Right lobe of liver (tissue), 6 donors: ENCODE results near the gene ICA1L. TPM values are rescaled to one million over a fixed set of nuclear protein-coding genes. Genes with fewer than 3 reads are reported as not detected.

Experiments used
- ATAC-seq, 4 donors: fragments of 200-7000 bp; cut with Tn5 transposase; one replicate each; pipeline ENCODE4 v1.9.1; 2020; ENCODE audit warnings: mild to moderate bottlenecking in 4 of 4, moderate library complexity in 4 of 4
- DNase-seq, 3 donors: peaks; one replicate each; pipeline ENCODE4 v3.0.0-alpha.2; 2020
- H3K27ac ChIP-seq, 3 donors: fragments of 200-600 bp; one replicate each; pipeline ENCODE4 v1.8.0; 2022
- H3K27me3 ChIP-seq, 2 donors: fragments of 200-600 bp; one replicate each; pipeline ENCODE4 v1.8.0; 2022
- H3K36me3 ChIP-seq, 4 donors: fragments of 200-600 bp; sonication (generic) in 1 of 4; one replicate each; pipeline versions ENCODE4 v1.5.1 to v1.8.0; 2017 to 2022; ENCODE audit warnings: control low read depth in 1 of 4
- H3K4me1 ChIP-seq, 4 donors: fragments of 200-600 bp; sonication (generic) in 1 of 4; one replicate each; pipeline versions ENCODE4 v1.5.1 to v1.8.0; 2017 to 2022; ENCODE audit warnings: control low read depth in 1 of 4
- H3K4me3 ChIP-seq, 3 donors: fragments of 200-600 bp; one replicate each; pipeline ENCODE4 v1.8.0; 2022
- H3K9me3 ChIP-seq, 4 donors: fragments of 200-600 bp; sonication (generic) in 1 of 4; one replicate each; pipeline versions ENCODE4 v1.5.1 to v1.8.0; 2017 to 2022; ENCODE audit warnings: control low read depth in 1 of 4
- POLR2A ChIP-seq: fragments of 450-650 bp; IDR thresholded peaks from one replicate; pipeline ENCODE4 v1.6.1; 2017; ENCODE audit warnings: antibody characterized with exemption, mild to moderate bottlenecking
- WGBS: methylation state at CpG from one replicate; pipeline ENCODE4 v1.1.6; 2018; ENCODE audit warnings: low coverage, low lambda C conversion rate; ENCODE audit not compliant: insufficient coverage; ENCODE audit errors: missing lambda C conversion rate; 5-methylcytosine and 5-hydroxymethylcytosine counted together
- intact Hi-C, 2 donors: fragments of 100-400 bp; cut with DNase I; formaldehyde crosslinking; loops; one replicate each; pipeline versions ENCODE4 v1.11.2 to v1.14.1; 2022
- total RNA-seq, 6 experiments: library from RNA; depleted of rRNA in 2 of 6; stranded (reverse); fragments of >200 nt in 2 of 6; fragmentation: NEBNext Ultra II Directional in 3 of 6; extraction: Animal tissue kit (Norgen Biotek cat#: 25700) in 3 of 6; gene quantifications; one replicate each; pipeline versions ENCODE4 v1.1.0 to v1.2.4, GENCODE V29; 2016 to 2023
- TF ChIP-seq, protein P1 (sequence below), 4 donors: fragments of 200-600 bp in 3 of 4; fragments of 450-650 bp in 1 of 4; IDR thresholded peaks; one replicate each; pipeline versions ENCODE4 v1.5.1 to v1.8.0; 2016 to 2022; ENCODE audit warnings: antibody characterized with exemption in 4 of 4, mild to moderate bottlenecking in 2 of 4
- donor health status: DM: no; HTN: yes; CAD: no.
- donor health status: DM: no; HTN: no; CAD: no.
- donor health status: DM: no; HTN: no; CAD: no.
- donor health status: DM: no; HTN: yes; CAD: no.
- donor health status: DM: no; HTN: yes; CAD: no.

ICA1L gene
- total RNA-seq, 6 experiments from 2014 or later, result 0.07 to 0.53 (median 0.15) TPM

DNA sequence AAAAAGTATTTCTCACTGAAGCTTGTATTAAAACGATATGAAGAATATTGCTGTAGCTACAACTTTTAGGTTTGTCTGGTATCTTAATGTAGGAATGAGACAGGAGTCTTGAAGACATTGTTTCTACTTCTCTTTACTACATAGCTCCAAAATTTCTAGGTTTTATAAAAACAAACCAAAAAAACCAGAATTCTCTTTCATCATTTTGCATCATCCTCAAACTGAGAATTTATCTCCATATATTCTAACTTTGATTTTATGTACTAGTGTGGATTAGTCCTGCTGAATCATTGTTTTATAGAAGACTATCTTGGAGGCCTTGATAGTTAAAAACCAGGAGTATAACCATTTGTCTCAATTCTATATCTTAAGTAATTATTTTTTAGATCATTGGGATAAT, 100.2 kb downstream of the ICA1L start:
- peaks cover 0 to 3% (median 0%) of the 10 kb centered on the region in 4 donors for H3K36me3 ChIP-seq
- 89% methylated on average over 1 of the region's 1 CpG for WGBS
- intact Hi-C loops, result no loop called here
- no peak for ATAC-seq
- no peaks in the 10 kb centered on the region for H3K9me3 ChIP-seq
- H3K4me3 ChIP-seq, result no peak overlapping the region
- H3K27me3 ChIP-seq, result no peaks in the 10 kb centered on the region
- no peak overlapping the region for H3K27ac ChIP-seq
- peaks cover 0 to 4% (median 0%) of the 10 kb centered on the region in 4 donors for H3K4me1 ChIP-seq
- TF ChIP-seq, protein P1, sequence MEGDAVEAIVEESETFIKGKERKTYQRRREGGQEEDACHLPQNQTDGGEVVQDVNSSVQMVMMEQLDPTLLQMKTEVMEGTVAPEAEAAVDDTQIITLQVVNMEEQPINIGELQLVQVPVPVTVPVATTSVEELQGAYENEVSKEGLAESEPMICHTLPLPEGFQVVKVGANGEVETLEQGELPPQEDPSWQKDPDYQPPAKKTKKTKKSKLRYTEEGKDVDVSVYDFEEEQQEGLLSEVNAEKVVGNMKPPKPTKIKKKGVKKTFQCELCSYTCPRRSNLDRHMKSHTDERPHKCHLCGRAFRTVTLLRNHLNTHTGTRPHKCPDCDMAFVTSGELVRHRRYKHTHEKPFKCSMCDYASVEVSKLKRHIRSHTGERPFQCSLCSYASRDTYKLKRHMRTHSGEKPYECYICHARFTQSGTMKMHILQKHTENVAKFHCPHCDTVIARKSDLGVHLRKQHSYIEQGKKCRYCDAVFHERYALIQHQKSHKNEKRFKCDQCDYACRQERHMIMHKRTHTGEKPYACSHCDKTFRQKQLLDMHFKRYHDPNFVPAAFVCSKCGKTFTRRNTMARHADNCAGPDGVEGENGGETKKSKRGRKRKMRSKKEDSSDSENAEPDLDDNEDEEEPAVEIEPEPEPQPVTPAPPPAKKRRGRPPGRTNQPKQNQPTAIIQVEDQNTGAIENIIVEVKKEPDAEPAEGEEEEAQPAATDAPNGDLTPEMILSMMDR (IDR thresholded peaks at IDR 0.05), result no peak
- no peak for TF ChIP-seq POLR2A
- no peak for DNase-seq

DNA sequence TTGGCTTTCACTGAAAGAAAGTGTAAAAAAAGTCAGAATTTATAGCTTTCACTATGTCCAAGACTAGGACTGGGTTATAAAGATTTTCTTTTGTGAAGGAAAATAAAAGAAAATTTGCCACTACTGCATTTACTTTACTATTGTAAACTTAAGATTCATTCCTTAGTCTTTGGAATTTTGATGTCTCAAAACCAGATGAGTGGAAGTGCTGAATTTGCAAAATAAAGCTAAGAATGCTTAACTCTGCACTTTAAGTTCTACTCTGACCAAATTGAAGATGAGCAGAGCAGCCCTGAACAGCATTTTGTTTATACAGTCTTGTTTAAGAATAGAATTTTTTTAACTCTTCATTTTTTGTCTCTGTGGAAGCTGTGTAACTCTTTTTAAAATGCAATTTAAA, 102.4 kb downstream of the ICA1L start:
- no peak for DNase-seq
- H3K4me1 ChIP-seq, result peaks cover 0 to 4% (median 0%) of the 10 kb centered on the region in 4 donors
- TF ChIP-seq, protein P1 (IDR thresholded peaks at IDR 0.05), result no peak
- TF ChIP-seq POLR2A, result no peak
- no peaks in the 10 kb centered on the region for H3K27me3 ChIP-seq
- H3K9me3 ChIP-seq, result no peaks in the 10 kb centered on the region
- intact Hi-C loops, result no loop called here
- H3K36me3 ChIP-seq, result peaks cover 0 to 3% (median 0%) of the 10 kb centered on the region in 4 donors
- no peak overlapping the region for H3K4me3 ChIP-seq
- ATAC-seq, result no peak
- no peak overlapping the region for H3K27ac ChIP-seq

DNA sequence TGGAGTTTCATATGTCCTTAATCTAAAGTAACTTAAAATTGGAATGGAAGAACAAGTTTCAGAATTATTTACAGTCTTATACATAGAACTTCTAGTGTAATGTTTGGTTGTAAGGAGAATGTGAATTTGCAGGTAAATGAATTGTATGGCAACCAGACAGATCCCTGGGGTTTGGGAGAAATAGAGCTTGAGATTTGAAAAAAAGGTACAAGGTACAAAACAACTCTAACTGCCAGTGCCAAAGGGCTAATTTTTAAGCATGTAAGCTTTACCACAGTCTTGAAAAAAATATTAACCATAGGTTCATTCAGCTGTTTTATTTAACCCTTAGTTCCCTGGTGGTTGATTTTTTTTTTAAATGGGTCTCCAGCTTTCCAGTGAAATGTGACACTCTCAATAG, 103.3 kb downstream of the ICA1L start:
- no peak for TF ChIP-seq POLR2A
- TF ChIP-seq, protein P1 (IDR thresholded peaks at IDR 0.05), result no peak
- intact Hi-C loops, result no loop called here
- Histone ChIP-seq H3K27ac (no peak overlapping the region), H3K4me1 (peaks cover 0 to 4% (median 0%) of the 10 kb centered on the region in 4 donors), H3K4me3 (no peak overlapping the region), H3K36me3 (peaks cover 0 to 3% (median 0%) of the 10 kb centered on the region in 4 donors), H3K27me3 (no peaks in the 10 kb centered on the region), H3K9me3 (no peaks in the 10 kb centered on the region)
- DNase-seq (no peak), ATAC-seq (peak in 1 of 4 donors; percentile 25)

DNA sequence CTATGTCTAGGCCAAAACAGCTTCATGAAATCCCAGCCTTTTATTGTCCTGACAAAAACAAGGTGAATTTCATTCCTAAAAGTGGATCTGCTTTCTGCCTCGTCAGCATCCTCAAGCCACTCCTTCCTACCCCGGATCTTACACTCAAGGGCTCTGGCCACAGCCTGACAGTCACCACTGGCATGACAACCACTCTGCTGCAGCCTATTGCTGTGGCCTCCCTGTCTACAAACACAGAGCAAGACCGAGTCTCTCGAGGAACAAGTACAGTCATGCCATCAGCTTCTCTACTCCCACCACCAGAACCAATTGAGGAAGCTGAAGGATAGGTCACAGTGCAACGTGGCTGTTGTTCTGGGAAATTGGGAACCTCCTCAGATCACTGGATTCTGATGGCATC, 106.1 kb downstream of the ICA1L start:
- no peak overlapping the region for H3K27ac ChIP-seq
- WGBS, result 74% methylated on average over 5 of the region's 5 CpGs
- no peaks in the 10 kb centered on the region for H3K36me3 ChIP-seq
- DNase-seq (no peak), ATAC-seq (no peak)
- intact Hi-C loops, result no loop called here
- H3K9me3 ChIP-seq, result no peaks in the 10 kb centered on the region
- no peak overlapping the region for H3K4me3 ChIP-seq
- peaks cover 0 to 4% (median 0%) of the 10 kb centered on the region in 4 donors for H3K4me1 ChIP-seq
- no peak for TF ChIP-seq POLR2A
- TF ChIP-seq, protein P1 (IDR thresholded peaks at IDR 0.05), result no peak
- no peaks in the 10 kb centered on the region for H3K27me3 ChIP-seq

DNA sequence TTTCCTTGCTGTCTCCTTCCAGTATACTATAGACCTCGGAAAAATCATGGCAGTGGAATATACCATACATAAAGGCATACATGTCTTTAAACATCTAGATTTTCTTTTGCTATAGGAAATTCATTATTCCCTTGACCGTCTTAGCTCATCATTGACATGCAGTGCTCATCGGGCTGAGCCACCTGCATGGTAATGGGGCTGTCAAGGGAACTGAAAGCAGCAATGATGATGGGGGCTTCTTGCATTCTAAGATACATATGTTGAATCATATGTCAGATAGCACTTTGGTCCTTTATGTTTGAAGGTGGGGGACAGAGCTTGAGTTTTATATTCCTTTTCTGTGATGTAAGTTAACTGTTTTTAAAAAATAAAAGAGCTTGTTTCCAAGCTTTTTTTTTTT, 106.6 kb downstream of the ICA1L start:
- TF ChIP-seq, protein P1 (IDR thresholded peaks at IDR 0.05), result no peak
- no peak for TF ChIP-seq POLR2A
- ATAC-seq, result no peak
- 93% methylated on average over 3 of the region's 3 CpGs for WGBS
- intact Hi-C loops, result no loop called here
- Histone ChIP-seq H3K4me1 (peaks cover 0 to 4% (median 0%) of the 10 kb centered on the region in 4 donors), H3K27me3 (no peaks in the 10 kb centered on the region), H3K4me3 (no peak overlapping the region), H3K27ac (no peak overlapping the region), H3K9me3 (no peaks in the 10 kb centered on the region), H3K36me3 (no peaks in the 10 kb centered on the region)
- no peak for DNase-seq
